IPS DF 6.9 (cell line): ENCODE data around the gene CA6.
"Not testable (repeated sequence)": the region's sequence is repeated elsewhere in the genome, so short reads cannot be mapped to it uniquely, and the experiment has no call there.

Source experiments
- DNase-seq: peaks from one replicate; pipeline ENCODE4 v3.0.0-alpha.2; 2013; ENCODE audit warnings: low read depth, low spot score
- H3K27ac ChIP-seq: one replicate; pipeline ENCODE4 v1.5.1; 2013; ENCODE audit warnings: low read length, control low read depth
- H3K27me3 ChIP-seq: 2 replicates; pipeline ENCODE4 v1.6.1; 2013; ENCODE audit warnings: mild to moderate bottlenecking, low read length; ENCODE audit not compliant: control insufficient read depth, insufficient read depth
- H3K36me3 ChIP-seq: 2 replicates; pipeline ENCODE4 v1.6.1; 2013; ENCODE audit warnings: low read length; ENCODE audit not compliant: control insufficient read depth, insufficient read depth
- H3K4me1 ChIP-seq: 2 replicates; pipeline ENCODE4 v1.6.1; 2013; ENCODE audit warnings: low read length; ENCODE audit not compliant: control insufficient read depth, insufficient read depth
- H3K4me3 ChIP-seq: 2 replicates; pipeline ENCODE4 v1.5.1; 2013; ENCODE audit warnings: mild to moderate bottlenecking, low read length
- H3K9me3 ChIP-seq: 2 replicates; pipeline ENCODE4 v1.6.1; 2013; ENCODE audit warnings: low read length, inconsistent platforms; ENCODE audit not compliant: control insufficient read depth, insufficient read depth
- WGBS: extraction: QIAGEN DNeasy Blood & Tissue Kit; methylation state at CpG from one replicate; pipeline ENCODE4 v1.1.7; 2013; ENCODE audit warnings: mixed read lengths, missing lambda C conversion rate; ENCODE audit not compliant: insufficient read length, insufficient coverage; 5-methylcytosine and 5-hydroxymethylcytosine counted together

CA6 gene

GRCh38 chr1:8908388-8909151 is 37.1 kb upstream of the CA6 start:
- Histone ChIP-seq H3K9me3 (no peaks in the 10 kb centered on the region), H3K27ac (no peak overlapping the region), H3K27me3 (no peaks in the 10 kb centered on the region), H3K4me1 (peaks cover 1% of the 10 kb centered on the region; the same call in 1 of the 2 replicates), H3K4me3 (no peak overlapping the region), H3K36me3 (no peaks in the 10 kb centered on the region)
- WGBS: no CpG with 5 or more reads among the region's 18 CpGs
- no peak for DNase-seq

DNA sequence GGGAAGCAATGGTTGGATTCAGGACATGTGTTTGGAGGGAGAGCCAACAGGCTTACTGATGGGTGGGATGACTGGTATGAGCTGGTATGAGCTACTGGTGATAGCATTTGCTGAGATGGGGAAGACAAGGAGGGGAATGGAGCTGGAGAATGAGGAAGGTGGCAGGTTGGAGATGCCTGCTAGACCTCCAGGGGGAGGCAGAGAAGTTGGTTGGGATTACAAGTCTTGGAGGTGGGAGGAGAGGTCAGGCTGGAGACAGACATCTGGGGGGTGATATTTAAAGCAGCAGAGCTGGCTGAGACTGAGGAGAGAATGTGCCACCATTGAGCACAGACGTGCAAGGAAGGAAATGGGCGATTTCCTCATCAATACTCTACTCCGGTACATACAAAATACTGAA is 35.3 kb upstream of the CA6 start:
- Histone ChIP-seq H3K9me3 (no peaks in the 10 kb centered on the region), H3K27ac (no peak overlapping the region), H3K36me3 (no peaks in the 10 kb centered on the region), H3K4me3 (no peak overlapping the region), H3K27me3 (no peaks in the 10 kb centered on the region), H3K4me1 (no peaks in the 10 kb centered on the region; the same call in 1 of the 2 replicates)
- no CpG with 5 or more reads among the region's 3 CpGs for WGBS
- DNase-seq: no peak

- no peak for DNase-seq
- Histone ChIP-seq H3K4me1 (no peaks in the 10 kb centered on the region; the same call in 1 of the 2 replicates), H3K27ac (no peak overlapping the region), H3K4me3 (no peak overlapping the region), H3K9me3 (no peaks in the 10 kb centered on the region), H3K27me3 (no peaks in the 10 kb centered on the region), H3K36me3 (no peaks in the 10 kb centered on the region)
- WGBS: no CpG with 5 or more reads among the region's 6 CpGs
Observed at GRCh38 chr1:8910914-8911313, 34.8 kb upstream of the CA6 start.

GRCh38 chr1:8911416-8912309 is 34.0 kb upstream of the CA6 start:
- Histone ChIP-seq H3K4me1 (no peaks in the 10 kb centered on the region; the same call in 1 of the 2 replicates), H3K36me3 (no peaks in the 10 kb centered on the region), H3K9me3 (no peaks in the 10 kb centered on the region), H3K27me3 (no peaks in the 10 kb centered on the region), H3K27ac (no peak overlapping the region), H3K4me3 (no peak overlapping the region)
- no CpG with 5 or more reads among the region's 17 CpGs for WGBS
- no peak for DNase-seq

DNA sequence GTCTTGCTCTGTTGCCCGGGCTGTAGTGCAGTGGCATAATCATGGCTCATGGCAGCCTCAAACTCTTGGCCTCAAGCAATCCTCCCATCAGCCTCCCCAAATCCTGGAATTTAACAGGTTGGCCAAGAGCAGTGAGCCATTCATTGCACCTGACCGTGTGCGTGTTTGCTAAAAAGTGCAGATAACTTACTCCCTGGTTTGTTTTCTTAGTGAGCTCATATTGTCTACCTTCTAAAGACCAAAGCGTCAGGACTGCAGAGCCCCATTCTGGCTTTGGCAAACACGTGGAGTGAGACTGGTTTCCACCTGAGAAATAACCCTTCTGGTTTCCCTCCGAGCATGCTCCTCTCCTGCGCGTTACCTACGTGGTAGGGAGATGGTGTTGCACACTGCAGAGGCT is 32.2 kb upstream of the CA6 start:
- no peak overlapping the region for H3K4me3 ChIP-seq
- no peak overlapping the region for H3K27ac ChIP-seq
- WGBS: no CpG with 5 or more reads among the region's 9 CpGs
- no peaks in the 10 kb centered on the region for H3K9me3 ChIP-seq
- DNase-seq: no peak
- no peaks in the 10 kb centered on the region for H3K27me3 ChIP-seq
- no peaks in the 10 kb centered on the region; the same call in 1 of the 2 replicates for H3K4me1 ChIP-seq
- H3K36me3 ChIP-seq: no peaks in the 10 kb centered on the region

DNA sequence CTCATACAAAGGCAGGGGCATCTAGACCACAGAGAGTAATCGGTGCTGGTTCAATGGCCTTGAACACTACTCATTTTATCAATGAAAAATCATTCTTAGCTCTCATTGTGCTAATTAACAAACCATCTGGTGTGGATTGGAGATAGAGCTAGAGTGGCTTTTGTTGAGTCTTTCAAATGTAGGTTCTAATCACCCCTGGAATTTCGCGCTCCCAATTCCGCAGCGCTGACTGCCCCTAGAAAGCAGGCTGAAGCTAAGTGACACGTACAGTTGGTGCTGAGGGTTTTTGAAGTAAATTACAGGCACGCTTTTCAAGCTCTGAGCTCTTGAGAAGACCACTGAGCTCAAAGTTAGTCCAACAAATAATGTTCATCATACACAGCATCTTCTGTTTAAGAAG is 31.2 kb upstream of the CA6 start:
- Histone ChIP-seq H3K27me3 (no peaks in the 10 kb centered on the region), H3K27ac (no peak overlapping the region), H3K4me1 (no peaks in the 10 kb centered on the region; the same call in 1 of the 2 replicates), H3K4me3 (no peak overlapping the region), H3K36me3 (no peaks in the 10 kb centered on the region), H3K9me3 (no peaks in the 10 kb centered on the region)
- WGBS: no CpG with 5 or more reads among the region's 7 CpGs
- DNase-seq: no peak

DNA sequence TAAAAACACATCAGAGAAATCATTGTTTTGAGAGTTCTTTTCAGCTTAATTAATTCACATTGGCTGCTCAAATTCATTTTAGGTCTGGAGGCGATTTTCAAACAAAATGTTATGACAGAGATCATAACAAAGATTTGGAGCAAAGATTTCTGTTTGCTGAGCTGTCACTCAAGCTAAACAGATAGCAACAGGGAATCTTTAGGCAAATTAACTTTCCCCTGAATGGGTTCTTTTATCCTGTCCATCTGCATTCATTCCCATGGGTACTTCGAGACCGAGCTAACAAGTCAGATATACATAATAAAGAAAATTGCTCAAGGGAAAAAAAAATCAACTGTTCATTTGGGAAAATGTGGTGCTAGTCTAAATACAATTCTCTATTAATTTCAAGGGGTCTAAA is 30.2 kb upstream of the CA6 start:
- WGBS: no CpG with 5 or more reads among the region's 3 CpGs
- H3K4me1 ChIP-seq: no peaks in the 10 kb centered on the region; the same call in 1 of the 2 replicates
- H3K27ac ChIP-seq: no peak overlapping the region
- no peak overlapping the region for H3K4me3 ChIP-seq
- H3K9me3 ChIP-seq: no peaks in the 10 kb centered on the region
- H3K36me3 ChIP-seq: no peaks in the 10 kb centered on the region
- H3K27me3 ChIP-seq: no peaks in the 10 kb centered on the region
- no peak for DNase-seq

DNA sequence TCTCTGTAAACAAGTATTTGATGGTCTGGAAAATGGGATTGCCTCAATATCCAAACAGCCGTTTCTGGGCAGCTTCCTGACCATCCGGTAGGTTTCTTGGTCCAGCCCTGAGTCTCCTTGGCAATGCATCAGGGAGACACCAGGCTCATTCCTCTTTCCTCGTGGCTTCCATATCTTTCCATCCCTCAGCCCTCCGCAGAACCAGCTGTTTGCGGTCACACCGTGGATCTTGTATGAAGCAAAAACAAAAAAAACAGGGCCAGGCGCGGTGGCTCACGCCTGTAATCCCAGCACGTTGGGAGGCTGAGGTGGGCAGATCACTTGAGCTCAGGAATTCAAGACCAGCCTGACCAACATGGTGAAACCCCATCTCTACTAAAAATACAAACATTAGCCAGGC is 28.1 kb upstream of the CA6 start:
- not testable (repeated sequence) for H3K9me3 ChIP-seq, H3K4me3 ChIP-seq, H3K27ac ChIP-seq, H3K27me3 ChIP-seq, H3K36me3 ChIP-seq, H3K4me1 ChIP-seq, DNase-seq
- no CpG with 5 or more reads among the region's 10 CpGs for WGBS

- H3K27me3 ChIP-seq: no peaks in the 10 kb centered on the region
- H3K36me3 ChIP-seq: no peaks in the 10 kb centered on the region
- H3K4me1 ChIP-seq: no peaks in the 10 kb centered on the region
- no peak overlapping the region for H3K4me3 ChIP-seq
- no CpG with 5 or more reads among the region's 9 CpGs for WGBS
- DNase-seq: no peak
- H3K27ac ChIP-seq: no peak overlapping the region
- no peaks in the 10 kb centered on the region for H3K9me3 ChIP-seq
Observed at GRCh38 chr1:8922962-8923361, 22.7 kb upstream of the CA6 start.

DNA sequence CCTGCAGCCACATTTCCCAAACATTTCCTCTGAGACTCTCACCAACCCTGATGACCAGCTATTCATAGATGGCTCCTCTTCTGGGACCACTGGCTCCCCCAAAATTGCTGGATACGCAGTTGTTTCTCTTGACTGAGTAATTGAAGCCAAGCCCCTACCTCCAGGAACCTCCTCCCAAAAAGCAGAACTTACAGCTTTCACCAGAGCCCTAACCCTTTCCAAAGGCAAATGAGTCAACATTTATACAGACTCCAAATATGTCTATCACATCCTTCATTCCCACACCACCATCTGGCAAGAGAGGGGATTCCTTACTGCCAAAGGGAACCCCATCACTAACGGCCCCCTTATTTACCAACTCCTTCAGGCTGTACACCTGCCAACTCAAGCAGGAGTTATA is 20.3 kb upstream of the CA6 start:
- no CpG with 5 or more reads among the region's 2 CpGs for WGBS
- Histone ChIP-seq H3K4me3 (no peak overlapping the region), H3K27me3 (no peaks in the 10 kb centered on the region), H3K9me3 (no peaks in the 10 kb centered on the region), H3K36me3 (no peaks in the 10 kb centered on the region), H3K27ac (no peak overlapping the region), H3K4me1 (no peaks in the 10 kb centered on the region)
- DNase-seq: no peak
